Neural progenitor cell (in vitro differentiated cells): ENCODE measurements around the gene TRAK2. TPM values are rescaled to one million over a fixed set of nuclear protein-coding genes. Genes with fewer than 3 reads are reported as not detected.

Experiments used
- DNase-seq: peaks from one replicate; pipeline ENCODE4 v3.0.0-alpha.2; 2016; ENCODE audit warnings: low spot score
- H2AFZ ChIP-seq: fragments of 200-600 bp; sonication (generic); replicated peaks from 2 replicates; pipeline ENCODE4 v1.6.1; 2016; ENCODE audit warnings: antibody characterized with exemption
- H3F3A ChIP-seq: fragments of 200-600 bp; sonication (generic); 2 replicates; pipeline ENCODE4 v1.6.1; 2016; ENCODE audit warnings: antibody characterized with exemption, low read depth
- H3K27ac ChIP-seq: fragments of 200-600 bp; sonication (generic); 2 replicates; pipeline ENCODE4 v1.5.1; 2016; ENCODE audit warnings: mild to moderate bottlenecking
- H3K27me3 ChIP-seq: fragments of 200-600 bp; sonication (generic); 2 replicates; pipeline ENCODE4 v1.6.1; 2016; ENCODE audit warnings: mild to moderate bottlenecking, moderate library complexity
- H3K36me3 ChIP-seq: fragments of 200-600 bp; sonication (generic); 2 replicates; pipeline ENCODE4 v1.5.1; 2016
- H3K4me1 ChIP-seq: fragments of 200-600 bp; sonication (generic); 2 replicates; pipeline ENCODE4 v1.6.1; 2016; ENCODE audit warnings: mixed run types
- H3K4me2 ChIP-seq: fragments of 200-600 bp; sonication (generic); 2 replicates; pipeline ENCODE4 v1.6.1; 2016
- H3K4me3 ChIP-seq: fragments of 200-600 bp; sonication (generic); 2 replicates; pipeline ENCODE4 v1.5.1; 2016
- H3K79me2 ChIP-seq: fragments of 200-600 bp; sonication (generic); 2 replicates; pipeline ENCODE4 v1.6.1; 2016; ENCODE audit warnings: low read depth
- H3K9ac ChIP-seq: fragments of 200-600 bp; sonication (generic); 2 replicates; pipeline ENCODE4 v1.6.1; 2016
- H3K9me3 ChIP-seq: fragments of 200-600 bp; sonication (generic); 2 replicates; pipeline ENCODE4 v1.5.1; 2016; ENCODE audit warnings: low read depth
- H4K20me1 ChIP-seq: fragments of 200-600 bp; sonication (generic); 2 replicates; pipeline ENCODE4 v1.6.1; 2016; ENCODE audit warnings: low read depth
- H3K27ac Mint-ChIP-seq: 3 replicates; pipeline ENCODE4 v1.8.0; 2021; ENCODE audit warnings: mixed read lengths
- H3K27me3 Mint-ChIP-seq: 2 replicates; pipeline ENCODE4 v1.8.0; 2022; ENCODE audit warnings: low read depth, mild to moderate bottlenecking, inconsistent platforms, moderate library complexity, mixed read lengths; ENCODE audit not compliant: insufficient read depth
- H3K36me3 Mint-ChIP-seq: 3 replicates; pipeline ENCODE4 v1.8.0; 2021; ENCODE audit warnings: mixed read lengths
- H3K4me1 Mint-ChIP-seq: 3 replicates; pipeline ENCODE4 v1.8.0; 2021; ENCODE audit warnings: mixed read lengths
- H3K4me3 Mint-ChIP-seq: 3 replicates; pipeline ENCODE4 v1.8.0; 2021; ENCODE audit warnings: mild to moderate bottlenecking, moderate library complexity, mixed read lengths
- H3K9me3 Mint-ChIP-seq: 3 replicates; pipeline ENCODE4 v1.8.0; 2020; ENCODE audit warnings: mixed read lengths
- EZH2 ChIP-seq: fragments of 200-600 bp; sonication (generic); IDR thresholded peaks from 2 replicates; pipeline ENCODE4 v1.6.1; 2017; ENCODE audit warnings: antibody characterized with exemption, mild to moderate bottlenecking, moderate library complexity
- EZH2phosphoT487 ChIP-seq: fragments of 200-600 bp; sonication (generic); IDR thresholded peaks from 2 replicates; pipeline ENCODE4 v1.6.1; 2017; ENCODE audit warnings: antibody characterized with exemption
- total RNA-seq: library from RNA; depleted of rRNA; stranded (reverse); fragments of >200 nt; gene quantifications from 2 replicates; pipeline ENCODE4 v1.2.3, GENCODE V29; 2015; ENCODE audit warnings: low replicate concordance
- TF ChIP-seq, protein P1 (sequence below): fragments of 200-600 bp; sonication (generic); IDR thresholded peaks from 2 replicates; pipeline ENCODE4 v1.5.1; 2017; ENCODE audit warnings: antibody characterized with exemption, mild to moderate bottlenecking

The TRAK2 gene
- total RNA-seq, 1 donor from 2014 or later = 7.1 TPM

DNA sequence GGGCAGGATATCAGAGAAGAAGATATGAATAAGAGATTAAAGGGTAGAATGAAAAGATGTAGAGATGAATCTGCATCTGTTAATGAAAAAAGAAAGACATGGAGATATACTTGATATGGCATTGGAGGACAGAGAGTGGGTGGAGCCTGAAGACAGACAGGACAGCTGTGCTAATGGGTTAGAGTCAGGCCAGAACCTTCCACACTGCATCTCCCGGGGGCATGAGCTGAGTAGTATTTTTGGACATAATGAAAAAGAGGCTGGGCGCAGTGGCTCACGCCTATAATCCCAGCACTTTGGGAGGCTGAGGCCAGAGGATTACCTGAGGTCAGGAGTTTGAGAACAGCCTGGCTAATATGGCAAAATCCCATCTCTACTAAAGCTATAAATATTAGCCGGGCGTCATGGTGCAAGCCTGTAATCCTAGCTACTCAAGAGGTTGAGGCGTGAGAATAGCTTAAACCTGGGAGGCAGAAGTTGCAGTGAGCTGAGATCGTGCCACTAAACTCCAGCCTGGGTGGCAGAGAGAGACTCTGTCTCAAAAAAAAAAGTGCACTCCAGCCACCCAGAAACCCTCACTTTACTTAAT, 105.5 kb downstream of the TRAK2 start:
- Histone ChIP-seq H3K27ac (no peak overlapping the region), H3K4me2 (no peak overlapping the region), H3K36me3 (no peaks in the 10 kb centered on the region), H4K20me1 (no peaks in the 10 kb centered on the region), H3K79me2 (no peaks in the 10 kb centered on the region), H2AFZ (no peak overlapping the region), H3K4me1 (peaks cover 18% of the 10 kb centered on the region), H3K9ac (no peak overlapping the region), H3K27me3 (no peaks in the 10 kb centered on the region), H3F3A (no peaks in the 10 kb centered on the region), H3K9me3 (no peaks in the 10 kb centered on the region), H3K4me3 (no peak overlapping the region)
- TF ChIP-seq, protein P1, sequence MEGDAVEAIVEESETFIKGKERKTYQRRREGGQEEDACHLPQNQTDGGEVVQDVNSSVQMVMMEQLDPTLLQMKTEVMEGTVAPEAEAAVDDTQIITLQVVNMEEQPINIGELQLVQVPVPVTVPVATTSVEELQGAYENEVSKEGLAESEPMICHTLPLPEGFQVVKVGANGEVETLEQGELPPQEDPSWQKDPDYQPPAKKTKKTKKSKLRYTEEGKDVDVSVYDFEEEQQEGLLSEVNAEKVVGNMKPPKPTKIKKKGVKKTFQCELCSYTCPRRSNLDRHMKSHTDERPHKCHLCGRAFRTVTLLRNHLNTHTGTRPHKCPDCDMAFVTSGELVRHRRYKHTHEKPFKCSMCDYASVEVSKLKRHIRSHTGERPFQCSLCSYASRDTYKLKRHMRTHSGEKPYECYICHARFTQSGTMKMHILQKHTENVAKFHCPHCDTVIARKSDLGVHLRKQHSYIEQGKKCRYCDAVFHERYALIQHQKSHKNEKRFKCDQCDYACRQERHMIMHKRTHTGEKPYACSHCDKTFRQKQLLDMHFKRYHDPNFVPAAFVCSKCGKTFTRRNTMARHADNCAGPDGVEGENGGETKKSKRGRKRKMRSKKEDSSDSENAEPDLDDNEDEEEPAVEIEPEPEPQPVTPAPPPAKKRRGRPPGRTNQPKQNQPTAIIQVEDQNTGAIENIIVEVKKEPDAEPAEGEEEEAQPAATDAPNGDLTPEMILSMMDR = no peak
- TF ChIP-seq EZH2 (no peak), EZH2phosphoT487 (no peak)
- Mint-ChIP-seq H3K27me3 (peaks cover 4% of the 10 kb centered on the region), H3K9me3 (no peaks in the 10 kb centered on the region), H3K4me3 (no peak overlapping the region), H3K27ac (peak overlapping the region; percentile 18), H3K36me3 (no peaks in the 10 kb centered on the region), H3K4me1 (peaks cover 22% of the 10 kb centered on the region)
- no peak for DNase-seq

DNA sequence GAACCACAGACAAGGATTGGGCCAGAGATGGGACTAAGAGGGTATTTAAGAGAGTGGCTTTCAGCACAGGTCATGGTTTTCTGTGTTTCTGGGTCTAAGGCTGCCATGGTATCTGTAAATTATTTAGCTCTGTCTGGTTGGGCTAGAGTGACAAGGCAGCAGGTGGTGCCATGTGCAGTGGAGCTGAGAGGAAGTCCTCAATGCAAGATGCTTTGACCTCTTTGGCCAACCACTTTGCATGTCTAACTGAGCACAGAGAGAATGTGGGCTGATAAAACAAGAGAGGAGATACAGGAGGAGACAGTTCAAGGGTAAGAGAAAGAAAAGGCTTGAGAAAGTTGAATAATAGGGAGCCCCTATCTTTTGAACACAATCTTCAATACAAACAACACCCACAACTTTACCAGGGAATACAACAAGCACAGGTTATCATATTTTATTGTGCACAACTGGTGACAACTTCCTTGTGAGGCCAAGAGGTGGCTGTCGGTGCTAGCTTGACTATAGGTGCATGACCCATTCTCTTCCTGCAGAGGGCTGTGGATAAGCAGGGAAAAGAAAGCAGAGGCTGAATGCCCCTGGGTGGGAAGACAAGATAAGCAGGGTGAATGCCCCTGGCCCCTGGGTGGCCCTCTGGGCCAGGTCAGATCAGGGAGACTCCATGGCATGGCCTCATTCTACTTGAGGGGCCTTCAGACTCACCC, 106.4 kb downstream of the TRAK2 start:
- Histone ChIP-seq H3K27me3 (no peaks in the 10 kb centered on the region), H2AFZ (no peak overlapping the region), H3K9me3 (no peaks in the 10 kb centered on the region), H3K79me2 (no peaks in the 10 kb centered on the region), H3K9ac (no peak overlapping the region), H4K20me1 (no peaks in the 10 kb centered on the region), H3K4me3 (no peak overlapping the region), H3F3A (no peaks in the 10 kb centered on the region), H3K27ac (no peak overlapping the region), H3K36me3 (no peaks in the 10 kb centered on the region), H3K4me2 (no peak overlapping the region), H3K4me1 (peaks cover 18% of the 10 kb centered on the region)
- DNase-seq = peak; percentile 25
- TF ChIP-seq EZH2 = no peak
- no peak for TF ChIP-seq EZH2phosphoT487
- TF ChIP-seq, protein P1 = peak; percentile 29
- no peaks in the 10 kb centered on the region for H3K9me3 Mint-ChIP-seq
- H3K4me1 Mint-ChIP-seq = peaks cover 22% of the 10 kb centered on the region
- H3K36me3 Mint-ChIP-seq = no peaks in the 10 kb centered on the region
- H3K27ac Mint-ChIP-seq = no peak overlapping the region
- no peak overlapping the region for H3K4me3 Mint-ChIP-seq
- peaks cover 4% of the 10 kb centered on the region for H3K27me3 Mint-ChIP-seq

DNA sequence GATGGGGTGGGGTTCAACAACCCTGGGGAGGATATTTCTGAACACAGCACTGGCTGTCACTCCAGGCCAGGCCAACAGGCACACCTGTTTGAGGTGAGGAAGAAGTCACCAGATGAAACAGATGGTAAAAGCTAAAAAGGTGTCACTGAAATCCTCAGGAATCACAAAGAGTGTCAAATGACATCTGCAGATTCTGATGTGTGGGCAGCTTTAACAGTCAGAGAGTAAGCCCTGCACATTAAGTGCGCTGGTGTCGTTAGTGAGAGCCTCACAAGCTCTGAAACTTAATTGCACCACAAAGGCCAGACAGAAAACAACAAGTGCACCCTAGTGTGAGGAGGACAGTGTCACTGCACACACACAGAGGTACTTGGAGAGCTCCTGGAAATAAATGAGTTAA, 107.7 kb downstream of the TRAK2 start:
- H4K20me1 ChIP-seq = no peaks in the 10 kb centered on the region
- H3K36me3 ChIP-seq = no peaks in the 10 kb centered on the region
- H3K27me3 ChIP-seq = no peaks in the 10 kb centered on the region
- peaks cover 2% of the 10 kb centered on the region for H3K27me3 Mint-ChIP-seq
- no peaks in the 10 kb centered on the region for H3F3A ChIP-seq
- H3K9me3 ChIP-seq = no peaks in the 10 kb centered on the region
- H3K36me3 Mint-ChIP-seq = no peaks in the 10 kb centered on the region
- H3K27ac ChIP-seq = no peak overlapping the region
- H3K4me1 Mint-ChIP-seq = peaks cover 22% of the 10 kb centered on the region
- H3K4me1 ChIP-seq = peaks cover 16% of the 10 kb centered on the region
- DNase-seq = peak; percentile 59
- no peak overlapping the region for H3K4me3 Mint-ChIP-seq
- no peaks in the 10 kb centered on the region for H3K9me3 Mint-ChIP-seq
- H3K9ac ChIP-seq = no peak overlapping the region
- no peak overlapping the region for H3K4me2 ChIP-seq
- TF ChIP-seq, protein P1 = no peak
- TF ChIP-seq EZH2phosphoT487 = peak; percentile 53
- H2AFZ ChIP-seq = no peak overlapping the region
- H3K4me3 ChIP-seq = no peak overlapping the region
- H3K27ac Mint-ChIP-seq = no peak overlapping the region
- H3K79me2 ChIP-seq = no peaks in the 10 kb centered on the region
